H1 (cell line): ENCODE results near the gene CEBPE. TPM values are rescaled to one million over a fixed set of nuclear protein-coding genes. Genes with fewer than 3 reads are reported as not detected.

Experiments used
- ASH2L ChIP-seq: fragments of 200-600, 300-600 bp; sonication (generic); IDR thresholded peaks from one replicate; pipeline ENCODE4 v1.7.1; 2017; ENCODE audit warnings: low read length
- CEBPB ChIP-seq: IDR thresholded peaks from 2 replicates; pipeline ENCODE4 v1.6.1; 2012; ENCODE audit warnings: low read depth, low read length
- CHD1 ChIP-seq: IDR thresholded peaks from 2 replicates; pipeline ENCODE4 v1.6.1; 2012; ENCODE audit warnings: low read depth, low read length, improper control_type of control experiment
- CHD7 ChIP-seq: fragments of 300-600 bp; sonication (generic); IDR thresholded peaks from 2 replicates; pipeline ENCODE4 v1.7.1; 2012; ENCODE audit warnings: low read length, moderate library complexity, mild to moderate bottlenecking, inconsistent platforms; ENCODE audit not compliant: insufficient replicate concordance
- CTBP2 ChIP-seq: IDR thresholded peaks from 2 replicates; pipeline ENCODE4 v1.7.0; 2011; ENCODE audit warnings: borderline replicate concordance, mild to moderate bottlenecking, moderate library complexity, mixed read lengths, low read length; ENCODE audit not compliant: insufficient read depth, insufficient read length
- GABPA ChIP-seq: IDR thresholded peaks from 2 replicates; pipeline ENCODE4 v1.6.1; 2011; ENCODE audit warnings: mild to moderate bottlenecking, low read length, moderate library complexity, borderline replicate concordance; ENCODE audit not compliant: insufficient read depth
- KDM4A ChIP-seq: IDR thresholded peaks from one replicate; pipeline ENCODE4 v1.7.1; 2012; ENCODE audit warnings: low read depth, mild to moderate bottlenecking, moderate library complexity, low read length, inconsistent platforms; ENCODE audit not compliant: severe bottlenecking
- SIN3A ChIP-seq, 2 experiments: IDR thresholded peaks in 1 of 2; conservative IDR thresholded peaks in 1 of 2; 2 replicates each; pipeline ENCODE4 v1.6.1; 2011 to 2012; ENCODE audit warnings: low read length in 2 of 2, improper control_type of control experiment in 1 of 2, low read depth in 1 of 2, mild to moderate bottlenecking in 1 of 2
- polyA plus RNA-seq, 7 experiments: library from polyadenylated mRNA; depleted of rRNA in 3 of 7; stranded (reverse) in 5 of 7; unstranded in 2 of 7; fragments of >200 nt in 5 of 7; fragments of 200-250 nt in 2 of 7; gene quantifications; 1 replicate in 5 of 7; 2 replicates in 1 of 7; 4 replicates in 1 of 7; pipeline versions ENCODE4 v1.2.1 to v1.2.3, GENCODE V29; 2011 to 2013; ENCODE audit warnings: missing spikeins in 2 of 7, mixed read lengths in 2 of 7
- total RNA-seq: library from RNA; stranded (reverse); fragmentation: NEBNext Ultra II Directional; extraction: Animal tissue kit (Norgen Biotek cat#: 25700); gene quantifications from 2 replicates; pipeline ENCODE4 v1.2.1, GENCODE V29; 2021

The CEBPE gene
- total and polyA plus RNA-seq, 2 of the 8 experiments (the other 6 are each of a cell fraction or from before 2014, with no cell fraction given) = 0.05 TPM; not detected in 1

- TF ChIP-seq CHD7 = no peak
- no peak for TF ChIP-seq CHD1
- TF ChIP-seq CEBPB = no peak
- no peak for TF ChIP-seq GABPA
- TF ChIP-seq ASH2L = no peak
- TF ChIP-seq SIN3A (conservative IDR thresholded peaks at IDR 0.05 in 1 of 2, IDR thresholded peaks at IDR 0.05 in 1 of 2; ENCODE audit: low read depth in 1 of 2, low read length in 2 of 2) = no peak
- TF ChIP-seq CTBP2 = no peak
- TF ChIP-seq KDM4A = no peak
These were observed 20.8 kb upstream of the CEBPE start (continued) for GRCh38 chr14:23139874-23140273.
